Activated CD8-positive, alpha-beta T cell treated with anti-CD3 and anti-CD28 coated beads for 36 hours (primary cell): Measurements from ENCODE around the gene RNF13. TPM values are rescaled to one million over a fixed set of nuclear protein-coding genes. Genes with fewer than 3 reads are reported as not detected.

Source experiments
- ATAC-seq: fragments of 200-7000 bp; cut with Tn5 transposase; one replicate; pipeline ENCODE4 v1.10.0; 2021; ENCODE audit warnings: mild to moderate bottlenecking, moderate library complexity
- CTCF ChIA-PET: fragments of 350-600 bp; sonication (Branson Sonifier 250); formaldehyde crosslinking; loops from one replicate; lab custom pipeline; 2021; ENCODE audit warnings: antibody characterized with exemption; lab: Charles Lee
- POLR2A ChIA-PET: fragments of 350-600 bp; sonication (Branson Sonifier 250); formaldehyde crosslinking; loops from one replicate; lab custom pipeline; 2021; ENCODE audit warnings: antibody characterized with exemption; lab: Charles Lee
- DNase-seq: peaks from one replicate; pipeline ENCODE4 v3.0.0-alpha.2; 2020
- H3K27ac Mint-ChIP-seq: one replicate; pipeline ENCODE4 v1.8.0; 2021; ENCODE audit warnings: mild to moderate bottlenecking, mixed read lengths
- H3K27me3 Mint-ChIP-seq: one replicate; pipeline ENCODE4 v1.8.0; 2021; ENCODE audit warnings: mixed read lengths
- H3K36me3 Mint-ChIP-seq: one replicate; pipeline ENCODE4 v1.8.0; 2021; ENCODE audit warnings: low read depth, mixed read lengths
- H3K4me1 Mint-ChIP-seq: one replicate; pipeline ENCODE4 v1.8.0; 2021; ENCODE audit warnings: low read depth, mixed read lengths
- H3K4me3 Mint-ChIP-seq: one replicate; pipeline ENCODE4 v1.8.0; 2021; ENCODE audit warnings: mild to moderate bottlenecking, moderate library complexity, mixed read lengths
- H3K9me3 Mint-ChIP-seq: one replicate; pipeline ENCODE4 v1.8.0; 2021; ENCODE audit warnings: mixed read lengths
- CTCF ChIP-seq: fragments of 200-600 bp; IDR thresholded peaks from one replicate; pipeline ENCODE4 v1.8.0; 2022; ENCODE audit warnings: antibody characterized with exemption, mild to moderate bottlenecking
- intact Hi-C: fragments of 100-400 bp; cut with micrococcal nuclease; formaldehyde crosslinking; loops from one replicate; pipeline ENCODE4 v1.10.0; 2022
- total RNA-seq, 2 experiments: library from RNA; stranded (reverse); gene quantifications; one replicate each; pipeline ENCODE4 v1.2.3, GENCODE V29; 2021

The RNF13 gene
- total RNA-seq, 2 experiments from 2014 or later, result 25.7 to 26.3 TPM

DNA sequence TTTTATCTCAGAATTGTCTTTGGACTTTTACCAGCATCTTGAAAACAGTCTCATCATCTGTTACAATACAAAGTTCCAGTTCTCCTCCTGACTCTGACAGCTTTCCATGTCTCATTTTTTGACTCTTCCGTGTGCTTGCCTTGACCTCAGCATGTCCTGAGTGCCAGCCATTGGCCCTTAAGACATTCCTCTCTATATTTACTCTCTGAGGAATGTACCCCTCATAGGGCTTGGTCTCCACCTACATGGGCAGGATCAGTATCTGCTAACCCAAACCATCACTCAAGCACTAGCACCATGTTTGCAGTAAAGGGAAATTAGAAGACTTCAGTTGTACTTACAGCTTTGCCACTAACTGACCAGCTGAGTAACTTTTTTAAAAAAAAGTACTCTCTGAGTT lies 36.8 kb upstream of the RNF13 start:
- Mint-ChIP-seq H3K4me1 (no peaks in the 10 kb centered on the region), H3K36me3 (no peaks in the 10 kb centered on the region), H3K27ac (no peak overlapping the region), H3K4me3 (no peak overlapping the region), H3K27me3 (peaks cover 9% of the 10 kb centered on the region), H3K9me3 (no peaks in the 10 kb centered on the region)
- DNase-seq (no peak), ATAC-seq (no peak)
- POLR2A ChIA-PET, result no interaction called here
- intact Hi-C loops, result loop anchor here (10.0 kb wide), 1 partner anchor 211 kb away; no protein-coding TSS in a partner anchor
- CTCF ChIA-PET, result interaction anchor here (0.9 to 2.0 kb wide), 3 partner anchors 9 to 265 kb away, joined by 3 to 5 read pairs (median 3); no protein-coding TSS in a partner anchor
- TF ChIP-seq CTCF, result no peak

DNA sequence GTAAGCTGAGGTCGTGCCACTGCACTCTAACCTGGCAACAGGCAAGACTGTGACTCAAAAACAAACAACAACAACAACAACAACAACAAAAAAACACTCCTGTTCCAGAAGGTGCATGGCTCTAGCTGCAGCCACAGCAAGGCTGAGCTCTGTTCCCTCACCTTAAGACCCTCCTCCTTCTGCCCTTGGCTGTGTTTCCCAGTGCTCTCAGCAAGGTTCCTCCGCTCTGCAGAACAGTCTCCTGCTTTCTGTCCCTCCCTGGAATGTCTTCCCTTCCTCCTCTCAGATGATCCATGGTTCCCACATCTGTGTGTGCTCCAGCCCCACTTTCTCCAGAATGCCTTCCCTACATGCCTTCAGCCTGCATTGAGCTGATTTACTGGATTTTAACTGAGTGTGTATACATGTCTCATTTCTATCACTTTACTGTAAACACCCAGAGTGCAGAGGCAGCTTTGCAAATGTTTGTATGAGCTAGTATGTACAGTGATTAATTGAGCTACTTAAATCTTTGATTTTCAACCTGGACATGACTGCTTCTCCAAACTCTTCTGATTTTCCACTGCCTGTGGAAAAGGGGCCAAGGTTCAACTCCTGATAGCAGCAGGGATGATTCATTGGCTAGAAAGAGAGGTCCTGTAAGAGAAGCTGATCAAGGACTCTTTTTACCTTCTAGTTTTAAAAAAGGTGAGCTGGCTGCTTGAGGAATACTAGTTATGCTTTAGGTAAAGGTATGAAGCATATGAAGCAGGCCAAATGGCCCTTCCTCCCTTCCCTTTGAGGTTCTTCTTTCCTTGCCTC lies 35.4 kb upstream of the RNF13 start:
- DNase-seq, result no peak
- no peak overlapping the region for H3K27ac Mint-ChIP-seq
- intact Hi-C loops, result loop anchor here (10.0 kb wide), 1 partner anchor 213 kb away; no protein-coding TSS in a partner anchor
- ATAC-seq, result no peak
- no peak overlapping the region for H3K4me3 Mint-ChIP-seq
- ChIA-PET CTCF (interaction anchor here (0.8 to 2.0 kb wide), 5 partner anchors 8 to 267 kb away, joined by 3 to 5 read pairs (median 3); no protein-coding TSS in a partner anchor), POLR2A (interaction anchor here (0.5 kb wide), 1 partner anchor 364 kb away, joined by 3 read pairs; no protein-coding TSS in a partner anchor)
- no peak for TF ChIP-seq CTCF
- no peaks in the 10 kb centered on the region for H3K36me3 Mint-ChIP-seq
- H3K9me3 Mint-ChIP-seq, result no peaks in the 10 kb centered on the region
- H3K4me1 Mint-ChIP-seq, result no peaks in the 10 kb centered on the region
- peaks cover 4% of the 10 kb centered on the region for H3K27me3 Mint-ChIP-seq

- Mint-ChIP-seq H3K27ac (no peak overlapping the region), H3K9me3 (no peaks in the 10 kb centered on the region), H3K4me3 (no peak overlapping the region), H3K36me3 (no peaks in the 10 kb centered on the region), H3K27me3 (peaks cover 5% of the 10 kb centered on the region), H3K4me1 (no peaks in the 10 kb centered on the region)
- intact Hi-C loops, result no loop called here
- TF ChIP-seq CTCF, result no peak
- no peak for DNase-seq
- ChIA-PET POLR2A (no interaction called here), CTCF (interaction anchor here (3.3 kb wide), 1 partner anchor 10 kb away, joined by 19 read pairs; no protein-coding TSS in a partner anchor)
- no peak for ATAC-seq
These were observed 31.8 kb upstream of the RNF13 start for GRCh38 chr3:149781211-149781610.

DNA sequence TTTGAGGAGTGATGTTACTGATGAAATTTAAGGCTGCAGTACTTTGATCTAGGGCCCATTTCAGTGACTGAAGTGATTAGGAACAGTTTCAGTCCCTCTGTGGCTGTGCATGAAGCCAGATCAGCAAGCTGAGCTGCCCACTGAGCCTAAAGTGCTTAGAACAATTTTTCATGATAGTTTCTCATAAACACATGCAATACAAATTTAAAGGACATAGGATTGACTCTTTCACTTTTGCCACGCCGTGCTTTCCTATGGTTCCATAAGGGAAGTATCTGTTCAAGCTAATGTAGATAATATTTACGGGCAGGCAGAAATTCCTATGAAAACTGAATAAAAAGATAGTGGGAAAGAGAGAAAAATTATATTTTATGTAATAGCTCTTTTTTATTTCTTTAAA lies 31.3 kb upstream of the RNF13 start:
- peaks cover 7% of the 10 kb centered on the region for H3K27me3 Mint-ChIP-seq
- H3K9me3 Mint-ChIP-seq, result no peaks in the 10 kb centered on the region
- CTCF ChIA-PET, result interaction anchor here (1.1 to 3.3 kb wide), 2 partner anchors 11 to 27 kb away, joined by 12 to 19 read pairs; no protein-coding TSS in a partner anchor
- DNase-seq (no peak), ATAC-seq (no peak)
- H3K4me1 Mint-ChIP-seq, result no peaks in the 10 kb centered on the region
- H3K27ac Mint-ChIP-seq, result no peak overlapping the region
- intact Hi-C loops, result no loop called here
- H3K4me3 Mint-ChIP-seq, result no peak overlapping the region
- POLR2A ChIA-PET, result no interaction called here
- no peaks in the 10 kb centered on the region for H3K36me3 Mint-ChIP-seq
- no peak for TF ChIP-seq CTCF

- no peak for TF ChIP-seq CTCF
- no peaks in the 10 kb centered on the region for H3K4me1 Mint-ChIP-seq
- H3K4me3 Mint-ChIP-seq, result no peak overlapping the region
- no peaks in the 10 kb centered on the region for H3K9me3 Mint-ChIP-seq
- POLR2A ChIA-PET, result no interaction called here
- no peaks in the 10 kb centered on the region for H3K36me3 Mint-ChIP-seq
- no peak overlapping the region for H3K27ac Mint-ChIP-seq
- no peak for ATAC-seq
- peaks cover 7% of the 10 kb centered on the region for H3K27me3 Mint-ChIP-seq
- CTCF ChIA-PET, result interaction anchor here (0.9 to 3.3 kb wide), 2 partner anchors 12 to 25 kb away, joined by 5 to 19 read pairs; no protein-coding TSS in a partner anchor
- intact Hi-C loops, result no loop called here
- no peak for DNase-seq
These were observed 29.4 kb upstream of the RNF13 start for GRCh38 chr3:149783576-149783975.
